ENCODE results near the gene CLK1. TPM values are rescaled to one million over a fixed set of nuclear protein-coding genes. Genes with fewer than 3 reads are reported as not detected.
A peak's percentile ranks its signal among the peaks of the same experiment; 100 is the strongest.

The CLK1 gene
- total RNA-seq, 4 donors from 2014 or later, result 102 to 262 (median 191) TPM

- Histone ChIP-seq H3K9me3 (no peaks in the 10 kb centered on the region), H3K36me3 (peaks cover under 1 to 5% of the 10 kb centered on the region in 2 donors), H3K4me1 (peaks cover 19 to 23% of the 10 kb centered on the region in 2 donors), H3K27me3 (no peaks in the 10 kb centered on the region), H3K27ac (peak overlapping the region; percentile 92 to 97 (median 97)), H3K4me3 (replicated peaks in 1 of 3) (peak overlapping the region in 1 of 3 donors; percentile 92)
- no peak for TF ChIP-seq CTCF (IDR thresholded peaks at IDR 0.05)
- TF ChIP-seq POLR2A (IDR thresholded peaks at IDR 0.05), result no peak
- WGBS, 2 donors, result 10 to 32% methylated on average over 5 to 11 of the region's 11 CpGs
- DNase-seq, result no peak
- intact Hi-C loops (cut with DNase I), result loop anchor here (5.0 kb wide), 2 partner anchors 51 to 99 kb away; partner anchors contain the start of gene CLK1
These were observed 53.5 kb downstream of the CLK1 start for GRCh38 chr2:200810998-200811332.

DNA sequence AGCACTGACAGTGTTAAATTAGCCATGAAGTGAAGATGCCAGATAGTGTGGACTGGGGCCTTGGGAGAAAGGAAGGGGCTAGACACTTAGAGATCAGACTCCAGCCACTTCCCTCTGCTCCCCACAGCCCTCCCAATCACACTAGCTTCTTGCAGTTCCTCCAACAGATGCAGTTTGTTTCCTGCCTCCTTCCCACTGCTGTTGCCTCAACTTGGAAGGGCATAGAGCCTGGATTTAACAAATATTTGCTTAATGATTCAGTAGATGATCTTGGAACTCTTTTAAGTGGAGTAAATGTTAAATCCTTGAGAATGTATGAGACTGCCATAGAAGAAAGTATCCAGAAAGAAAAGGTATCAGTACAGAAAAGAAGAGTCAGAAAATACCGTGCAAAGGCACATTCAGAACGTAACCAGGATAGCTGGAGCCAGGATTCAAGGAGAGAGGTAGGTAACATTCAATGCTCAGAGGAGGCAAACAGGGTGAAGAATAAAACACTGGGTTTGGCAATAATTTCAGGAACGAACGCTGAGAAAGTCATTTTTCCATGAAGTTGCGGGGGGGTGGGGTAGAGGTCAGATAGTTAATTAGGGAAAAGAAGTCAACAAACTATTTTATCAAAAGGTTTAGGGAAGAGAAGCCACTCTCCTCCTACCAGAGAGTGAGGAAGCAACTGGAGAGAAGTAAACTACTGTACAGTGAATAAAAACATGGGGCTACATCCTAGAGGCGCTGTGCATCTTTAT, 54.0 kb downstream of the CLK1 start:
- TF ChIP-seq POLR2A (IDR thresholded peaks at IDR 0.05) (no peak), CTCF (IDR thresholded peaks at IDR 0.05) (no peak)
- peaks cover 19 to 23% of the 10 kb centered on the region in 2 donors for H3K4me1 ChIP-seq
- WGBS, 2 donors, result 46 to 51% methylated on average over 6 of the region's 6 CpGs
- peak overlapping the region; percentile 92 to 97 (median 97) for H3K27ac ChIP-seq
- no peaks in the 10 kb centered on the region for H3K36me3 ChIP-seq
- intact Hi-C loops (cut with DNase I), result loop anchor here (5.0 kb wide), 2 partner anchors 52 to 98 kb away; partner anchors contain the start of gene CLK1
- DNase-seq, result no peak
- no peaks in the 10 kb centered on the region for H3K27me3 ChIP-seq
- peak overlapping the region in 1 of 3 donors; percentile 92 for H3K4me3 ChIP-seq (replicated peaks in 1 of 3)
- no peaks in the 10 kb centered on the region for H3K9me3 ChIP-seq

DNA sequence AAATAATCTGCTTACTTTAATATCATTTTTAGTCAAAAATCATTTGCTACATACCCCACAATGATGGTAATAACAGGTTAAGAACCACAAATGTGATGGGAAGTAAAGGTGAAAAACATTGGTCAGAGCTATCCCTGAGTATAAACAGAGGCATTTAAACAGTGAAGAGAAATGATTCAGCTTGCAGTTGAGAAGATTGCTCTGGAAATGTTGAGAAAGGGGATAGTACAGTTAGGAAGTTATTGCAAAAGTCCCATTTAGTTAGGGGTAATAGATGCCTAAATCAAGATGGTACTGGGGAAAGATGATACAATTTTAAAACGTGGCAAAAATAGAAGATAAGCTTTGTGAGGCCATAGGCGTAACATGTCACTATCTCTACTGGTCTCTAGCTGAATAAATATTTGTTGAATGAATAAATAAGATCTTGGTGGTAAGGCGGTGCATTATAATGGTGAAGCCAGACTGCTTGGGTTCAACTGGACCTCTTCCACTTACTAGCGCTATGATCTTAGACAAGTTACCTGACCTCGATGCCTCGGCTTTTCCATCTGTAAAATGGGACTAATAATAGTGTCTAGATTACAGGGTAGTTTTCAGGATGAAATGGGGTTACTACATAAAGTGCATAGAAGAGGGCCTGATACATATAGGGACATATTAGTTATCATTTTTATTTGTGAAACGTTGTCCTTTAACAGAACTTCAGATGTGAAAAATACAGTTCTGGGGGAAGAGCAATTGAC, 54.8 kb downstream of the CLK1 start:
- Histone ChIP-seq H3K27me3 (no peaks in the 10 kb centered on the region), H3K36me3 (no peaks in the 10 kb centered on the region), H3K9me3 (no peaks in the 10 kb centered on the region), H3K4me1 (peaks cover 19 to 23% of the 10 kb centered on the region in 2 donors), H3K27ac (no peak overlapping the region), H3K4me3 (replicated peaks in 1 of 3) (no peak overlapping the region)
- TF ChIP-seq POLR2A (IDR thresholded peaks at IDR 0.05) (no peak), CTCF (IDR thresholded peaks at IDR 0.05) (no peak)
- 85 to 87% methylated on average over 7 of the region's 7 CpGs for WGBS, 2 donors
- DNase-seq, result no peak
- intact Hi-C loops (cut with DNase I), result loop anchor here (5.0 kb wide), 2 partner anchors 53 to 97 kb away; partner anchors contain the start of gene CLK1

Small RNAs within 50 kb of the gene (small RNA-seq; reads per million reads assigned to genes)
- gene RF00019 (not detected), gene RNA5SP115 (not detected), gene RNU6-312P (not detected), gene RNU6-31P (not detected), gene RNU6-762P (not detected)

Other genes starting within 250 kb of the CLK1 start
- gene BZW1, start 52.7 kb downstream of the CLK1 start, total RNA-seq, result 100 to 1,000 TPM; 136 to 192 (median 144) TPM
- gene PPIL3, start 24.4 kb upstream of the CLK1 start, total RNA-seq, result 10 to 100 TPM; 12.2 to 30.3 (median 26.6) TPM
- gene NIF3L1, start 24.7 kb upstream of the CLK1 start, total RNA-seq, result 10 to 100 TPM; 16.9 to 32.2 (median 27.2) TPM
- gene ORC2, start 99.0 kb upstream of the CLK1 start, total RNA-seq, result 10 to 100 TPM; 25.2 to 40.3 (median 34.0) TPM
- gene HYCC2, start 207.0 kb upstream of the CLK1 start, total RNA-seq, result 10 to 100 TPM; 19.8 to 32.0 (median 26.0) TPM
- gene NDUFB3, start 207.3 kb upstream of the CLK1 start, total RNA-seq, result 10 to 100 TPM; 42.4 to 95.2 (median 86.5) TPM